HG02623 (cell line): ENCODE data around the gene DAB2IP.

Source experiments
- ATAC-seq: cut with Tn5 transposase; IDR thresholded peaks from one replicate; pipeline ENCODE4 v1.9.1; 2021; ENCODE audit warnings: moderate library complexity; ENCODE audit not compliant: unreplicated experiment

Gene DAB2IP

DNA sequence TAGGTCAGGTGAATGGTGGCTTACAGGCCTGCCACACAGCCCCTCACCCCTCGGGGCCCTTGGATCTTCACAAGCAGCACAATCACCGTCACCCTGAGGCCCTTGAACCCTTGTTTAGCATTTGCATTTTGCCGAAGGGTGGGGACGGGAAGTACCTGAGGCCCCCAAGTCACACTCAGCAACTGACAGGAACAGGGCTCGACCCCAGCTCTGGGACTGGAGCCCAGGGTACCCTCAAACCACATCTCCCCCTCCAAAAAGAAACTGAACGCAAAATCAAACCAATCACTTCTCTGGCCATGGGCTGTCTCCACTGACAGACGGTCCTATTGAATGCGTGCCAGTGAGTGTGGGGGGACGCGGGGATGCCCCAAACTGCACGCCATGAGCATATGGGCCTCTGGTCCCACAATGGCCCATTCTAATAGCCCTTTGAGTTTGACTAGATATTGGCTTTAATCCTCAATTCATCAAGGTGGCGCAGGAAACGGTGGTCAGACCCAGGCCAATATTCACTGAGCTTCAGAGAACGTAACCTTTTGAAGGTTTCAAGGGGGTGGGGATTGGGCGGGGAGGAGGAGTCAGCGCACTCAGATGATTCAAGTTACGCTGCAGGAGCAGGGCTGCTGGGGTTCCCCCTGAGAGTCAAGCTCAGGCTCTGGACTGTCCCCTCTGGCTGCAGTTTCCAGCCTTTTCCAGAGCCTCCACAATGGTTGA, 176.0 kb downstream of the DAB2IP start:
- no peak for ATAC-seq

DNA sequence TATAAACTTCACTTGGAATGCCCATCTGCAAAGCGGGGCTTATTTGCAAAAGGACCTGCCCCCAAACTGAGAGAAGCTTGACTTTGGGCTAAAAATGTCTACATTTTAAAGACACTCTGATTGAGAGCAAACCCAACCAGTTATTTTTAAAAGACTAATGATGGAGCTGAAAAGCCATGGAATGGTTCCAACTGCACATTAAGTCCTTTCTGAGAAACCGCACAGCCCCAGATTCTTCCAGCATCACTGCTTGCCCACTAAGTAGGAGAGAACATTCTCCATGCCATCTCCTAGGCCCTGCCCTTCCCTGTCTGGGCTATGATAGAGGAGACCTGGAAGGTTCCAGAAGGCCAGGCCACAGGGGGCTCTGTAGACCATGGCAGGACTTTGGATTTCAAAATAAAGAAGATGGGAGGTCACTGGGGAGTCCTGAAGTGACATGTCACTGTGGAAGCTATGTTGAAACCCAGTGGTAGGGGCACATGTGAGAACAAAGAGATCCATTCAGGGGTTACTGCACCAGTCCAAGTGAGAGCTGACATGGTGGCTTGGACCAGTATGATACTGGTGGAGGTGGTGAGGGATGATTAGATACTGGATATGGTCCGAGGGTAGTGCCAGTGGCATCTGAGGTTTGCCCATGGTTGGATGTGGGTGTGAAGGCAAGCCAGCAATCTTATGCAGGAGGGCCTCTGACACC, 179.2 kb downstream of the DAB2IP start:
- no peak for ATAC-seq

DNA sequence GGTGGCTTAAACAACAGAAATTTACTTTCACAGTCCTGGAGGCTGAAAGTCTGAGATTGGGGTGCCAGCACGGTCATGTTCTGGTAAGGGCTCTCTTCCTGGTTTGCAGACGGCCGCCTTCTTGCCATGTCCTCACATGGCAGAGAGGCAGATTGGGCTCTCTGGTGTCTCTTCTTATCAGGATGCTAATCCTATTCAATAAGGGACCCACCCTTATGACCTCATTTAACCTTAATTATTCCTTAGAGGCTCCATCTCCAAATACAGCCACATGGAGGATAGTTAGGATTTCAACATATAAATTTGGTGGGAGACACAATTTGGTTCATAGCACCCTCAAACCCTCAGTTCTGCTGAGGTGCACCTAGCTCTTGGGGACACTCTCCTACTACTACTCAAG, 180.4 kb downstream of the DAB2IP start:
- no peak for ATAC-seq

DNA sequence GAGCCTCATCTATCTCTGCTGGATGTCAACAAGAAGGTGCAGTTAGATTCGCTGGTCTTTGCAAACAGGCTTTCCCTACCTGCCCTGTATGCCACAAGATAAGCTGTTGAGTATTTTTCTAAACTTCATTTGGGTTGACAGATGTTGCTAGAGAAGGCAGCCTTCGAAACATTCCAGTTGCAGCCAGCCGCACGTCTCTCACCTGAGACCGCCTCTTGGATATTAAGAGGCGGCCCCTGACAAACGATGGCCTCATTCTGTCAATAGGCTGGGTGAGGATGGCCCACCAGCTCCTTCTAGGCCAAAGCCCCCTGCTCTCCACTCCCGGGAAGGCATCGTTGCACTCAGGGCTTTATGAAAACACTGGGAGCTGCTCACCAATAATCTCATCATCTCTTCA, 181.6 kb downstream of the DAB2IP start:
- ATAC-seq = no peak
